H1 (cell line): ENCODE results near the gene IQCK. TPM values are rescaled to one million over a fixed set of nuclear protein-coding genes. Genes with fewer than 3 reads are reported as not detected.

Experiments
- ASH2L ChIP-seq: fragments of 200-600, 300-600 bp; sonication (generic); IDR thresholded peaks from one replicate; pipeline ENCODE4 v1.7.1; 2017; ENCODE audit warnings: low read length
- GABPA ChIP-seq: IDR thresholded peaks from 2 replicates; pipeline ENCODE4 v1.6.1; 2011; ENCODE audit warnings: mild to moderate bottlenecking, low read length, moderate library complexity, borderline replicate concordance; ENCODE audit not compliant: insufficient read depth
- PHF8 ChIP-seq: fragments of 200-600 bp; sonication (generic); conservative IDR thresholded peaks from 2 replicates; pipeline ENCODE4 v1.7.1; 2012; ENCODE audit warnings: low read depth, mild to moderate bottlenecking, inconsistent platforms, low read length, moderate library complexity
- POLR2A ChIP-seq, 2 experiments: IDR thresholded peaks; 1 replicate in 1 of 2; 2 replicates in 1 of 2; pipeline ENCODE4 v1.6.1; 2011; ENCODE audit warnings: low read depth in 2 of 2, low read length in 2 of 2, mild to moderate bottlenecking in 2 of 2; ENCODE audit errors: control extremely low read depth in 1 of 2
- RAD21 ChIP-seq, 2 experiments: IDR thresholded peaks in 1 of 2; conservative IDR thresholded peaks in 1 of 2; 2 replicates each; pipeline ENCODE4 v1.6.1; 2011; ENCODE audit warnings: low read depth in 2 of 2, low read length in 2 of 2, improper control_type of control experiment in 1 of 2, inconsistent platforms in 1 of 2, mild to moderate bottlenecking in 1 of 2, moderate library complexity in 1 of 2
- SIRT6 ChIP-seq: IDR thresholded peaks from one replicate; pipeline ENCODE4 v1.7.1; 2012; ENCODE audit warnings: low read length, inconsistent platforms
- SP2 ChIP-seq: IDR thresholded peaks from 2 replicates; pipeline ENCODE4 v1.6.1; 2012; ENCODE audit warnings: mild to moderate bottlenecking, low read length, inconsistent platforms
- polyA plus RNA-seq, 7 experiments: library from polyadenylated mRNA; depleted of rRNA in 3 of 7; stranded (reverse) in 5 of 7; unstranded in 2 of 7; fragments of >200 nt in 5 of 7; fragments of 200-250 nt in 2 of 7; gene quantifications; 1 replicate in 5 of 7; 2 replicates in 1 of 7; 4 replicates in 1 of 7; pipeline versions ENCODE4 v1.2.1 to v1.2.3, GENCODE V29; 2011 to 2013; ENCODE audit warnings: missing spikeins in 2 of 7, mixed read lengths in 2 of 7
- total RNA-seq: library from RNA; stranded (reverse); fragmentation: NEBNext Ultra II Directional; extraction: Animal tissue kit (Norgen Biotek cat#: 25700); gene quantifications from 2 replicates; pipeline ENCODE4 v1.2.1, GENCODE V29; 2021

IQCK gene
- total and polyA plus RNA-seq, 2 of the 8 experiments (the other 6 are each of a cell fraction or from before 2014, with no cell fraction given) = 6.2 to 9.3 TPM

DNA sequence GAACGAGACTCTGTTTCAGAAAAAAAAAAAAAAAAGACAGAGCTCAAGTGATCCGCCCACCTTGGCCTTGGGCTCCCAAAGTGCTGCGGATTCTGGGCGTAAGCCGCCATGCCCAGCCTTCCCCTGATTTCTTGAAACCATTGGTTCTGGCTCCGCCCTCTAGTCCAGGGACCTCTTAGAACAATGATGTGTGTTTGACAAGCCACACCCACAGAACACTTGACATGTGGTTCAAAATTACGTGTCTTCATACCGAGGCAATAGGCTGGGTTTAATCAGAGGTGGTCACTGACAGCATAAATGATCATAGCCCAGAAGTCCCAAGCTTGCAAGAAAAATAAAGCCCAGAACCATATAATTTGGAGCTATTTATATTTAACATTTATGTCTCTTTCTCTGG lies 23.1 kb upstream of the IQCK start (continued):
- TF ChIP-seq RAD21 (IDR thresholded peaks at IDR 0.05 in 1 of 2, conservative IDR thresholded peaks at IDR 0.05 in 1 of 2; ENCODE audit: low read depth in 2 of 2, low read length in 2 of 2) = no peak
- no peak for TF ChIP-seq SP2
- no peak for TF ChIP-seq GABPA
- TF ChIP-seq ASH2L = no peak
- TF ChIP-seq POLR2A (IDR thresholded peaks at IDR 0.05; ENCODE audit: control extremely low read depth in 1 of 2, low read depth in 2 of 2, low read length in 2 of 2) = no peak
- TF ChIP-seq SIRT6 = no peak
- no peak for TF ChIP-seq PHF8
